SK-MEL-5 (cell line): ENCODE data around the gene MRPL45. TPM values are rescaled to one million over a fixed set of nuclear protein-coding genes. Genes with fewer than 3 reads are reported as not detected.

Experiments used
- DNase-seq: peaks from one replicate; pipeline ENCODE4 v3.0.0-alpha.2; 2016; ENCODE audit warnings: low read depth, low spot score
- in situ Hi-C: cut with HindIII; loops from 2 replicates; pipeline ENCODE4 v1.10.0; 2016; ENCODE audit warnings: low sequenced_read_pairs, high pct_unique_total_duplicates, low pct_unique_long_range_greater_than_20kb
- total RNA-seq: library from RNA; depleted of rRNA; stranded (reverse); fragments of >200 nt; shearing (Covaris generic); gene quantifications from 2 replicates; pipeline ENCODE4 v1.2.3, GENCODE V29; 2014

The MRPL45 gene
- total RNA-seq, 1 experiment from 2014 or later = 80.0 TPM

GRCh38 chr17:38322156-38322779, 25.3 kb downstream of the MRPL45 start:
- DNase-seq = peak; percentile 72
- in situ Hi-C loops = no loop called here

DNA sequence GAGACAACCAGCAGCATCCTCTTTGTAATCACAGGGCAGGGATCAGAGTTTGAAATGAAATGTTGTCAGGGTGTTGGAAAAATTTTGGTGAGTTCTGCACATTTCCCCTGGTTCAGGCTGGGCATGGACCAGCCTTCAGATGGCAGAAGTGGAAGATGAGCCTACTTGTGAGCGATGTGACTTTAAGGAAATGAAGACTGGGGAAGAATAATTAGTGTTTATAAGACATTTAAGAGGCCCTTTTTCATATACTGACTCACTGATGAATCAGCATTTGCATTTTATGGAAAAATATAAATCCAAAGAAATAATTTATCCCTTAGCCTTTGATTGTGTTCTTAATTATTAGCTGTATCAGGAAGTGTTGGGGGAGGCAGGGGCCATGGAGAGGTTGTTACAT, 25.9 kb downstream of the MRPL45 start:
- DNase-seq = no peak
- in situ Hi-C loops = no loop called here

DNA sequence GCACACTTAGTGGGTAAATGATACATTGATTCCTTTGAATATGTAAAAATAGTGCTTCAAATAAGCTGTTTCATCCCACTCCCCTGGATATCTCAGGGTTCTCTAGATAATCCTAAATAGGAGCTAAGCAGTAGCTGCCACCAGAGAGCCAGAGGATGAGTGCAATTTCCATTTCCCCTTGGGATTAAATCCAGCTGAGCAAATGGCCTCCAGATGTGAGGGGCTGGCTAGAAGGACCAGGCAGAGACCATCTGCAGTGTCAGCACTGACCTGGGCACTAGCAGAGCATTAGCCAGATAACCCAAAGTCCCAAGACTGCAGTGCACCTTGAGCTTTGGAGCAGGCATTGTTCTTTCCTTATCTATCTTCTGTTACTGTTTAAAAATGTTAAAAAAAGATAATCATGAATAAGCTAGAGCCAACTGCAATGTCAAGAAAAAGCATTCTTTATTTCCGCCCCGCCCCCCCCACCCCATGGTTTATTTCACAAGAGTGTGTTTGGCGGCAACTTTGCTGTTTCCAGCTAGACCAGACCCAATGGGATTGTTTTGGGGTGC, 27.3 kb downstream of the MRPL45 start:
- in situ Hi-C loops = no loop called here

DNA sequence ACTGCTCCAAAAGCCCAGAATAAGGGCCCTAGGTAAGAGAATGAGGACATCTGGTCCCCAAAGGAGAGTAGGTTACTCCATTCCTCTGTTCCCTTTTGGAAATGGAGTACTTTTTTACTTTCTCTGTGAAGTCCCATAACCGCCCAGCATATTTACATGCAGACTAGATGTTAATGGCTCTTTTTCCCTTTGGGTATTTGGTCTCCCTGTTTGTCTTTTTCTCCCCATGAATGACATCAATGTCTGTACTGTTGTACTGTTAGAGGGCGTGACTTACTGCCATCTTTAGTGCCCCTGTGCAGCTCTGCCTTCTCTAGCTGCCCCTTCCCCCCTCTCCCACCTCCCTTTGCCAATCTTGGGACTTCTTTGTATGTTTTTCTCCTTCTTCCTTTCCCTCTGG, 27.8 kb downstream of the MRPL45 start:
- in situ Hi-C loops = no loop called here
- DNase-seq = no peak

More for the DNA sequence above, 27.3 kb downstream of the MRPL45 start:
- peak; percentile 11 for DNase-seq

DNA sequence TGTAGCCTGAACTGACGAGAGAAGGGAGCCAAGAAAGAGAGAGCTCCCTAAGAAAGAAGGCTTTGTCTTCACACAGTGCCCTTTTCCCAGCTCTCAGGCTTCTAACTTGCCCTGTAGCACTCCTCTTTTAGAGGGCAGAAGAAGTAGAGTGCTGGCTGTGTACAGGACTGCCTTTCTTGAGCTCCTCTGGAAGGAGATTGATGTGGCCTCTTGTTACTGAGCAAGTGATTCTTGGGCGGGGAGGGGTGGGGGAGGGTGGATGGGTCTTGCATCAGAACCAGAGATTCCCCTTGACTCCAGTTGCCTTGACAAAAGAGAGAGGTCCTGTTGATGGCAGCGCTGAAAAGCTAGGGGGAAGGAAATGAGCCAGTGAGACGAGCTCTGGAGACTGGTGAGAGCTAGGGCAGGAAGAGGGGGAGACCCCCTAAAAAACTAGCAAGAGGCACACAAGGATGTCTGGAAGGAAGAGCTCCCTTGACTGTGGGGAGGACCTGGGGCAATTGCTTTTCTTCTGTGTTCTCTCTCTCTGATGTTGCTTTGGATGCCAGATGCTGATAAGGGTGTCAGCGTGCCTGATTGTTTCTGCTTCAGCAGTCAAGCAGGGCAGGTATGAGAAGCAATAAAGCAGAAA, 28.4 kb downstream of the MRPL45 start:
- in situ Hi-C loops = no loop called here
- peak; percentile 95 for DNase-seq

DNA sequence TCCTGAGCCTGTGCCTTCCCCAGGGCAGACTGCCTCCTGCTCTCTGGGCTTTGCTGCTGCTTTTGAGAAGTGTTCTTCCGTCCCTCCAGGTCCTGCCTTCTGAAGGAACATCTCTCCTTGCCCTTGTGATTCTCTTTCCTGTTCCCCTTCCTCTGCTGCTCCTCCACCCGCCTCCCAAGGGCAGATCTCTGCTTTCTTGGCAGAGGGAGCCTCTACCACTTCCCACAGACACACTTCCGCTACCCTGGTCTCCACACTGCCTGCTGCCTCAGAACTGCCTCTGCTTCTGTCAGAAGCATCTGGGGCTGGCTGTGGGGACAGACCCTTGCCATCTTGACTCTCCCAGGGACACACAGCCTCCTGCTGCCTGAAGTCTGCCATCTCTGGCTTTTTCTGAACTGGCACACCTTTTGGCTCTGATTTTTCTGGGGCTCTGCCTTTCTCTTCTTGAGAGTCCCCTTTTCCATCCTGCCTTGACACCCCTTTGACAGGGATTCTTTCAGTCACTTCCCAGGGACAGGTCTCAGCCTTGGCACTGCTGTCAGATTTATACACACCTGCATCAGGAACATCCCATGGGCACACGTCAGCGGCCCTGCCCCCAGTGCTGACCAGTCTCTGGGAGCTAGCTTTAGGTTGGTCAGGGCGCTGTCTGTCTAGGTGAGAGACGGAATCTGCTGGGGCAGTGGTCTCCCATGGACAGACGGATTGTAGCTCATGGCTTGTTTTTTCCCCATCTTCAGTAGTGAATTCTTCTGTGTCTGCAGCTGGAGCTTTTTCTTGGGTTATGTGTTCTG, 30.2 kb downstream of the MRPL45 start:
- in situ Hi-C loops = no loop called here

DNA sequence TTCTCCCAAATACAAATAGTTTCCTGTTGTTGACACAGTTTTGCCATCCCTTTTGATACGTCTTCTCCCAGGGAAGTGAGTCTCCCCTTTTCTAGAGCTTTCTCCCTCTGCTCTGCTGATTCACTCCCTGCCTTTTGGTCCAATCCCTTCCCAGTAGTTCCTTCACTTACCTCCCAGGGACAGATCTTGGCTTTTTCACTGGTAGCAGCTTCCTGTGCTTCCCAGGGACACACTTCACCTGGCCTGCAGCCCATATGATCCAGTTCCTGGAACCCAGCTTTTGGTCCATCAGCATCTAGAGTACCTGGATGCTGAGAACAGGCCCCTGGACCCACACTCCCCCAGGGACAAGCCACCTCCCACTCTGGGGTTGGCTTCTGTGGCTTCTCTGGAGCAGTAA, 31.0 kb downstream of the MRPL45 start:
- DNase-seq = no peak
- in situ Hi-C loops = no loop called here

More for the DNA sequence above, 30.2 kb downstream of the MRPL45 start:
- DNase-seq = no peak

DNA sequence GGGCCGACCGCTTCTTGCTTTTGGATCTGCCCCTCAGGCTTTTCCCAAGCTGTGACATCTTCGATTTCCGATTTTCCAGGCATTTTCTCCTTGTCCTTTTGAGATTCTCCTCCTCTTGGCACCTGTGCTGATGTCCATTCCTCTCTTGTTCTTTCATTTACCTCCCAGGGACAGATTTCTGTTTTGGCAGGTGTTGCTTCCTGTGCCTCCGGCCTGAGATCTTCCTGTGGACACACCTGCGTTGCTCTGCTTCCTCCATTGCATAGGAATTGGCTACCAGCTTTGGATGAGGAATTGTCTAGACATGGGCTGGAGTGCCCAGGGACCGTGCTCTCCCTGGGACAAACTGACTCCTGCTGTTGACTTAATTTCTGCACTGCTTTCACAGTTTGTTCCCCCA, 31.7 kb downstream of the MRPL45 start:
- in situ Hi-C loops = no loop called here
- no peak for DNase-seq

DNA sequence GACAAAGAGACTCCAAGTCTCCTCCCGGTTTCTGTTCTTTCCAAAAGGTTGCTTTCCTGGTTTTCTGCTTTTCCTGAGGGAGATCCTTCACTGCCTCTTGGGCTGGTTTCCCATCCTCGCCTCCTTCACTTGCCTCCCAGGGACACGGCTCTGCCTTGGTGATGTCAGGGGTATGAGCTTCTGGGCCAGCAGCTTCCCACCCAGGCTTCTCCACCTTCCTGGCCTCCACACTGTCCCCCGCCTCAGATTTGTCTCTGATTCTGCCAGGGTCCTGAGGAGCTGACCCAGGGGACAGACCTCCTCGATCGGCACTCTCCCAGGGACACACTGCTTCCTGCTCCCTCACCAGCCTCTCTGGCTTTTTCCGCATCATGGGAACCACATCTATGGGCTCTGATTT, 32.3 kb downstream of the MRPL45 start:
- in situ Hi-C loops = no loop called here
- DNase-seq = no peak

DNA sequence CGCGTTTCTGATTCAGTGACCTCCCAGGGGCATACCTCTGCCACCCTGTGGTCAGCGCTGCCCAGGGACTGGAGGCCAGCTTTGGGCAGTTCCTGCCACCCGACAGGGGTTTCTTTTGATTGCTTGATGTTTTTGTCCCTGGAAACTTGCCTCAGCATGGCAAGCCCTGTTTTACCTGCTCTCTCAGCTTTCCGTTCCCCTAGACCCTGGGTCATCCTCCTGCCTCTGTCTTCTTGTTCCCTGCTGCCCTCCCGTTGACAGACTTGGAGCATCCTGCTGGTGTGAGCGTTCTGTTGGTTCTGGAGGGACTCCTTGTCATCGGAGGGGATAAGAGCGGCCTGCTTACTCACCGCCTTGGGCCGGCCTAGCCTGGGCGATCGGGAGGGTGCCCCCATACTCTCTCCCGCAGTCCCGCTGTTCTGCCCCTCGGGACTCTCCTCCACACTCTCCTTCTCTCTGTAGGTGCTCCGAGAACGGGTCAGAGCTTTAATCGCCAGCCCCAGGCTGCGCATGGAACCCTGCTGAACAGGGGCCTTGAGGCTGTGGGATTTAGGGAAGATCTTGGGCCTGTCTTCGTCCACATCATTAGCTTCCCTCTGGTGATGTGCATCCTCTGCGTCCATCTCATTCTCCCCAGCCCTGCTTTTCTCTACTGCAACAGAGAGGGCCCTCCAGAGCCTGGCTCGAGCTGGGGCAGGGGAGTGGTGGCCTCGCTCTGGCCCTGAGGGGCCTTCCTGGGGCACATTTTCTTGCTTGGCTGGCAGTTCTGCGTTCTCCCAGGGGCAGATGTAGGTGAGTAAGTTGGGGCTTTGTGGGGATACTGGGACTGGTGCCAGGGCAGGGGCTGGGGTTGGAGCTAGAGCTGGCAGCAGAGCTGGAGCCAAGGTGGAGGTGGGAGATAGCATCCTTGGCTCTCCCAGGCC, 33.1 kb downstream of the MRPL45 start:
- no peak for DNase-seq
- in situ Hi-C loops = no loop called here

DNA sequence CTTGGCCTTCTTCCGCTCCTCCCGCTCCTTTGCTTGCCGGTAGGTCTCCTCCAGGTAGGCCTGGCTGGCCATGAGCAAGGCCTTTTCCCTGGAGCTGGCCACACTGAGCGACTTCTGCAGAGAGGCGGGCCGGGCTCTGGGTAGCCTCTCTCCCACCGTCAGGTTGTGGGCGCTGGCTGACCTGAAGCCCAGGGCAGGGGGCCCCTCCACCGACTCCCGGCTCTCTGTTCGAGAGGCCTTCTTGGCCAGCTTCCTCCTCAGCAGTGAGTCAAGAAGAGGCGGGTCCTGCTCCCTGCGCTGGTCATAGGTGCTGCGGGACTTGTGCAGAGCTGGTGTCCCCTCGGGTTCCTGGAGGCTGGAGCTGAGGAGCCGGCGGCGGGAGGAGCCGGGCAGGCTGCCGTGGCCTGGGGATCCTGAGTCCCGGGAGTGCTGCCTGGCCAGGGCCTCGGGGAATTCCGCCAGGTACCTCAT, 34.0 kb downstream of the MRPL45 start:
- in situ Hi-C loops = no loop called here
- no peak for DNase-seq

DNA sequence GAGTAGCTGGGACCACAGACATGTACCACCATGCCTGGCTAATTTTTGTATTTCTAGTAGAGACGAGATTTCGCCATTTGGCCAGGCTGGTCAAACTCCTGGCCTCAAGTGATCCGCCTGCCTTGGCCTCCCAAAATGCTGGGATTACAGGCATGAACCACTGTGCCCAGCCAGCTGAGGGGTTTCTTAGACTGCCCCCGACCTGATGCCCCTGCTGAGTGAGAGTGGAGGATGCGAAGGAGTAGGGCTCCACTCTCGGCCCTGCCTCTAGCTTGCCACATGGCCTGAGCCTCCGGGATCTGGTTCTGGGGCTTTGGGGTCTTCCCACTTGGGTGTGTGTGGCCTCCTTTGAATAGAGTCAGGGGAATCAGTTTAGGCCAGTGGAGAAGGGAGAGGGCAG, 35.8 kb downstream of the MRPL45 start:
- no peak for DNase-seq
- in situ Hi-C loops = no loop called here

DNA sequence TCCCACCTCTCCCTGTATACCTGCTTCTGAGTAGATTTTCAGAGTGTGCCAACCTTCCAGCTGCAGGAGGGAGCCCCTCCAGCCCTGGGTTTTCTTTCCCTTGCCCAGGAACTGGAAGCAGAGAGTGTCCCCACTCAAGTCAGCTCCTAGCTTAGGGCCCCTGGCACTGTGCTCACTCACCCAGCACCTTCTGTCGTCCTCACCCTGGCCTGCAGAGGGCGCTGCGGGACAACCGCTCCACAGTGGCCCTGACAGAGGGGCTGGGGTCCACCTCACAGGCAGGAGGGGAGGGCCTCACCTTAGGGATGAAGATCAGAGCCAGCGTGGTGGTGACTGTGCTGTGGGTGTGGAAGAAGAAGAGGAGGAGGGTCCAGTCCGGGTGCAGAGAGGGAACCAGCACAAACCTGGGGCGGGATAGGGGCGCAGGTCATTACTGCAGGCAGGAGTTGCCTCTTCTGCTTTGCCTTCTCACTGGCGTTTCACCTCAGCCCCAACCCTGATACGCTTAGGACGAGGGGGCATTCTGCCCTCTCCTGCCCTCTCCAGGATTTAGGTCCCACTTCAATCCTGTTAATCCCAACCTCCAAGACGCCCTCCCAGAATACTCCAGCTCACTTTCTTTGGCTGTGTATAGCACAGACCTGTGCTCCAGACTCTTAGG, 36.8 kb downstream of the MRPL45 start:
- DNase-seq = peak; percentile 58
- in situ Hi-C loops = no loop called here

- no peak for DNase-seq
- in situ Hi-C loops = no loop called here
Observed at GRCh38 chr17:38334480-38335364, 37.8 kb downstream of the MRPL45 start.

- DNase-seq = no peak
- in situ Hi-C loops = no loop called here
Observed at GRCh38 chr17:38336838-38337237, 39.9 kb downstream of the MRPL45 start.

GRCh38 chr17:38338053-38338452, 41.1 kb downstream of the MRPL45 start:
- no peak for DNase-seq
- in situ Hi-C loops = no loop called here
